Smooth muscle cell (in vitro differentiated cells): ENCODE measurements around the gene IL34. TPM values are rescaled to one million over a fixed set of nuclear protein-coding genes. Genes with fewer than 3 reads are reported as not detected.

Source experiments
- DNase-seq: peaks from one replicate; lab custom pipeline; 2025; ENCODE audit not compliant: unreplicated experiment; lab: John Stamatoyannopoulos, UW
- H2AFZ ChIP-seq: fragments of 200-600 bp; sonication (generic); 2 replicates; pipeline ENCODE4 v1.6.0; 2016; ENCODE audit warnings: antibody characterized with exemption, low read depth, mild to moderate bottlenecking
- H3F3A ChIP-seq: fragments of 200-600 bp; sonication (generic); 2 replicates; pipeline ENCODE4 v1.6.0; 2017; ENCODE audit warnings: antibody characterized with exemption, low read depth
- H3K27ac ChIP-seq: fragments of 200-600 bp; sonication (generic); 2 replicates; pipeline ENCODE4 v1.5.1; 2016; ENCODE audit warnings: low read depth, mild to moderate bottlenecking
- H3K27me3 ChIP-seq: fragments of 200-600 bp; sonication (generic); 2 replicates; pipeline ENCODE4 v1.6.1; 2016; ENCODE audit warnings: low read depth, mild to moderate bottlenecking
- H3K36me3 ChIP-seq: fragments of 200-600 bp; sonication (generic); 2 replicates; pipeline ENCODE4 v1.5.1; 2016; ENCODE audit warnings: low read depth
- H3K4me1 ChIP-seq: fragments of 200-600 bp; sonication (generic); 2 replicates; pipeline ENCODE4 v1.5.1; 2016; ENCODE audit warnings: low read depth
- H3K4me2 ChIP-seq: fragments of 200-600 bp; sonication (generic); 2 replicates; pipeline ENCODE4 v1.6.0; 2016; ENCODE audit warnings: mild to moderate bottlenecking
- H3K4me3 ChIP-seq: fragments of 200-600 bp; sonication (generic); 2 replicates; pipeline ENCODE4 v1.5.1; 2016; ENCODE audit warnings: mild to moderate bottlenecking
- H3K79me2 ChIP-seq: fragments of 200-600 bp; sonication (generic); 2 replicates; pipeline ENCODE4 v1.6.0; 2016; ENCODE audit warnings: low read depth, mild to moderate bottlenecking
- H3K9ac ChIP-seq: fragments of 200-600 bp; sonication (generic); 2 replicates; pipeline ENCODE4 v1.6.0; 2016; ENCODE audit warnings: low read depth
- H3K9me3 ChIP-seq: fragments of 200-600 bp; sonication (generic); replicated peaks from 2 replicates; pipeline ENCODE4 v1.5.1; 2016; ENCODE audit warnings: low read depth
- H4K20me1 ChIP-seq: fragments of 200-600 bp; sonication (generic); 2 replicates; pipeline ENCODE4 v1.6.0; 2016; ENCODE audit warnings: low read depth
- CTCF ChIP-seq: fragments of 200-600 bp; sonication (generic); IDR thresholded peaks from 2 replicates; pipeline ENCODE4 v1.5.1; 2017; ENCODE audit warnings: borderline replicate concordance, mild to moderate bottlenecking, antibody characterized with exemption; ENCODE audit not compliant: insufficient read depth, poor library complexity, severe bottlenecking
- WGBS: methylation state at CpG from one replicate; pipeline ENCODE4 v1.1.7; 2016; ENCODE audit warnings: low lambda C conversion rate; 5-methylcytosine and 5-hydroxymethylcytosine counted together
- polyA plus RNA-seq: library from polyadenylated mRNA; unstranded; fragments of >200 nt; fragmentation: Nextera tagmentation; extraction: Ambion mirVana; gene quantifications from 2 replicates; pipeline ENCODE4 v1.2.1, GENCODE V29; 2016
- total RNA-seq: library from RNA; depleted of rRNA; stranded (reverse); fragments of >200 nt; gene quantifications from 2 replicates; pipeline ENCODE4 v1.2.3, GENCODE V29; 2014

Gene IL34
- total and polyA plus RNA-seq, 2 experiments from 2014 or later: 0.49 TPM; not detected in 1

GRCh38 chr16:70604407-70605282, 41.7 kb upstream of the IL34 start:
- H3F3A ChIP-seq: no peaks in the 10 kb centered on the region
- H3K4me1 ChIP-seq: no peaks in the 10 kb centered on the region
- H3K9me3 ChIP-seq: no peaks in the 10 kb centered on the region
- no peak overlapping the region for H3K4me2 ChIP-seq
- no peaks in the 10 kb centered on the region for H3K27me3 ChIP-seq
- TF ChIP-seq CTCF: no peak
- no peak for DNase-seq
- H4K20me1 ChIP-seq: no peaks in the 10 kb centered on the region
- H3K27ac ChIP-seq: no peak overlapping the region
- no peak overlapping the region for H3K9ac ChIP-seq
- 88% methylated on average over 8 of the region's 8 CpGs for WGBS
- H3K79me2 ChIP-seq: no peaks in the 10 kb centered on the region
- H3K4me3 ChIP-seq: no peak overlapping the region
- no peak overlapping the region for H2AFZ ChIP-seq
- no peaks in the 10 kb centered on the region for H3K36me3 ChIP-seq

- no peak for TF ChIP-seq CTCF
- Histone ChIP-seq H3K4me2 (no peak overlapping the region), H3K9me3 (no peaks in the 10 kb centered on the region), H3K27me3 (no peaks in the 10 kb centered on the region), H3K4me3 (no peak overlapping the region), H3K36me3 (no peaks in the 10 kb centered on the region), H3F3A (no peaks in the 10 kb centered on the region), H3K79me2 (no peaks in the 10 kb centered on the region), H3K27ac (no peak overlapping the region), H3K9ac (no peak overlapping the region), H3K4me1 (no peaks in the 10 kb centered on the region), H4K20me1 (no peaks in the 10 kb centered on the region), H2AFZ (no peak overlapping the region)
- DNase-seq: no peak
- WGBS: 93% methylated on average over 1 of the region's 1 CpG
Observed at GRCh38 chr16:70605283-70605657, 41.1 kb upstream of the IL34 start.

GRCh38 chr16:70608521-70608920, 37.8 kb upstream of the IL34 start:
- Histone ChIP-seq H3K4me3 (no peak overlapping the region), H3F3A (no peaks in the 10 kb centered on the region), H3K4me1 (no peaks in the 10 kb centered on the region), H3K9me3 (no peaks in the 10 kb centered on the region), H3K27ac (no peak overlapping the region), H3K27me3 (no peaks in the 10 kb centered on the region), H3K79me2 (no peaks in the 10 kb centered on the region), H4K20me1 (no peaks in the 10 kb centered on the region), H3K9ac (no peak overlapping the region), H2AFZ (no peak overlapping the region), H3K36me3 (no peaks in the 10 kb centered on the region), H3K4me2 (no peak overlapping the region)
- DNase-seq: no peak
- no peak for TF ChIP-seq CTCF
- WGBS: 68% methylated on average over 7 of the region's 7 CpGs
